ENCODE measurements around the gene RBMS2.

The RBMS2 gene

GRCh38 chr12:56521590-56522371 lies at the start of gene RBMS2:
RBMS2 (plus strand) TSS chr12:56521820; CDS start chr12:56522024, 204 bp downstream.
- peak within 1 kb of the TSS; percentile 87 for H3K4me3 Mint-ChIP-seq
- no peak for DNase-seq (ENCODE audit: low spot score in 2 of 2)
- ATAC-seq (replicated peaks; ENCODE audit: extremely low read depth, poor library complexity, severe bottlenecking): peak; percentile 91
- no peaks in the 10 kb centered on the region for H3K27me3 Mint-ChIP-seq
- peaks cover 17% of the 10 kb centered on the region for H3K4me1 Mint-ChIP-seq
- no peaks in the 10 kb centered on the region for H3K9me3 Mint-ChIP-seq
- H3K27ac Mint-ChIP-seq (ENCODE audit: low read depth): peak within 1 kb of the TSS; percentile 96
- H3K36me3 Mint-ChIP-seq (ENCODE audit: insufficient read depth): peaks cover 8% of the 10 kb centered on the region

- no peak for DNase-seq (ENCODE audit: low spot score in 2 of 2)
- no peaks in the 10 kb centered on the region for H3K27me3 Mint-ChIP-seq
- H3K27ac Mint-ChIP-seq (ENCODE audit: low read depth): no peak overlapping the region
- H3K36me3 Mint-ChIP-seq (ENCODE audit: insufficient read depth): peaks cover 6% of the 10 kb centered on the region
- no peaks in the 10 kb centered on the region for H3K9me3 Mint-ChIP-seq
- peaks cover 7% of the 10 kb centered on the region for H3K4me1 Mint-ChIP-seq
- no peak for ATAC-seq (replicated peaks; ENCODE audit: extremely low read depth, poor library complexity, severe bottlenecking)
- no peak overlapping the region for H3K4me3 Mint-ChIP-seq
These were observed 47.2 kb upstream of the RBMS2 start for GRCh38 chr12:56474389-56474788.

- H3K4me3 Mint-ChIP-seq: no peak overlapping the region
- no peak for DNase-seq (ENCODE audit: low spot score in 2 of 2)
- no peaks in the 10 kb centered on the region for H3K27me3 Mint-ChIP-seq
- peak overlapping the region; percentile 81 for H3K27ac Mint-ChIP-seq (ENCODE audit: low read depth)
- H3K9me3 Mint-ChIP-seq: no peaks in the 10 kb centered on the region
- peaks cover 6% of the 10 kb centered on the region for H3K4me1 Mint-ChIP-seq
- no peak for ATAC-seq (replicated peaks; ENCODE audit: extremely low read depth, poor library complexity, severe bottlenecking)
- H3K36me3 Mint-ChIP-seq (ENCODE audit: insufficient read depth): no peaks in the 10 kb centered on the region
These were observed 45.5 kb upstream of the RBMS2 start for GRCh38 chr12:56476143-56476542.

GRCh38 chr12:56476972-56477432 lies 44.6 kb upstream of the RBMS2 start:
- ATAC-seq (replicated peaks; ENCODE audit: extremely low read depth, poor library complexity, severe bottlenecking) (no peak), DNase-seq (ENCODE audit: low spot score in 2 of 2) (no peak)
- H3K4me1 Mint-ChIP-seq: peaks cover 6% of the 10 kb centered on the region
- H3K36me3 Mint-ChIP-seq (ENCODE audit: insufficient read depth): no peaks in the 10 kb centered on the region
- H3K27ac Mint-ChIP-seq (ENCODE audit: low read depth): no peak overlapping the region
- H3K4me3 Mint-ChIP-seq: no peak overlapping the region
- H3K9me3 Mint-ChIP-seq: no peaks in the 10 kb centered on the region
- no peaks in the 10 kb centered on the region for H3K27me3 Mint-ChIP-seq

- Mint-ChIP-seq H3K9me3 (no peaks in the 10 kb centered on the region), H3K4me1 (peaks cover 6% of the 10 kb centered on the region), H3K27me3 (no peaks in the 10 kb centered on the region), H3K4me3 (no peak overlapping the region), H3K27ac (ENCODE audit: low read depth) (peak overlapping the region; percentile 38), H3K36me3 (ENCODE audit: insufficient read depth) (no peaks in the 10 kb centered on the region)
- DNase-seq (ENCODE audit: low spot score in 2 of 2) (no peak), ATAC-seq (replicated peaks; ENCODE audit: extremely low read depth, poor library complexity, severe bottlenecking) (no peak)
These were observed 43.9 kb upstream of the RBMS2 start for GRCh38 chr12:56477521-56478225.

GRCh38 chr12:56479625-56480024 lies 42.0 kb upstream of the RBMS2 start:
- ATAC-seq (replicated peaks; ENCODE audit: extremely low read depth, poor library complexity, severe bottlenecking) (no peak), DNase-seq (ENCODE audit: low spot score in 2 of 2) (no peak)
- Mint-ChIP-seq H3K36me3 (ENCODE audit: insufficient read depth) (no peaks in the 10 kb centered on the region), H3K4me1 (peaks cover 6% of the 10 kb centered on the region), H3K4me3 (no peak overlapping the region), H3K9me3 (no peaks in the 10 kb centered on the region), H3K27me3 (no peaks in the 10 kb centered on the region), H3K27ac (ENCODE audit: low read depth) (no peak overlapping the region)

GRCh38 chr12:56484566-56484965 lies 37.1 kb upstream of the RBMS2 start:
- DNase-seq (ENCODE audit: low spot score in 2 of 2): no peak
- no peaks in the 10 kb centered on the region for H3K27me3 Mint-ChIP-seq
- no peaks in the 10 kb centered on the region for H3K9me3 Mint-ChIP-seq
- H3K4me1 Mint-ChIP-seq: peaks cover 21% of the 10 kb centered on the region
- peaks cover 3% of the 10 kb centered on the region for H3K36me3 Mint-ChIP-seq (ENCODE audit: insufficient read depth)
- H3K27ac Mint-ChIP-seq (ENCODE audit: low read depth): no peak overlapping the region
- ATAC-seq (replicated peaks; ENCODE audit: extremely low read depth, poor library complexity, severe bottlenecking): no peak
- no peak overlapping the region for H3K4me3 Mint-ChIP-seq

GRCh38 chr12:56486694-56487093 lies 34.9 kb upstream of the RBMS2 start:
- DNase-seq (ENCODE audit: low spot score in 2 of 2) (no peak), ATAC-seq (replicated peaks; ENCODE audit: extremely low read depth, poor library complexity, severe bottlenecking) (no peak)
- no peaks in the 10 kb centered on the region for H3K9me3 Mint-ChIP-seq
- H3K4me1 Mint-ChIP-seq: peaks cover 15% of the 10 kb centered on the region
- H3K27me3 Mint-ChIP-seq: peaks cover 18% of the 10 kb centered on the region
- H3K27ac Mint-ChIP-seq (ENCODE audit: low read depth): no peak overlapping the region
- peak overlapping the region; percentile 85 for H3K4me3 Mint-ChIP-seq
- H3K36me3 Mint-ChIP-seq (ENCODE audit: insufficient read depth): peaks cover 3% of the 10 kb centered on the region

GRCh38 chr12:56487448-56488040 lies 34.1 kb upstream of the RBMS2 start:
- DNase-seq (ENCODE audit: low spot score in 2 of 2) (peak in 1 of 2 donors; percentile 22), ATAC-seq (replicated peaks; ENCODE audit: extremely low read depth, poor library complexity, severe bottlenecking) (peak; percentile 11)
- Mint-ChIP-seq H3K36me3 (ENCODE audit: insufficient read depth) (peaks cover 3% of the 10 kb centered on the region), H3K27ac (ENCODE audit: low read depth) (peak overlapping the region; percentile 50), H3K4me1 (peaks cover 15% of the 10 kb centered on the region), H3K27me3 (peaks cover 23% of the 10 kb centered on the region), H3K9me3 (no peaks in the 10 kb centered on the region), H3K4me3 (peak overlapping the region; percentile 85)

GRCh38 chr12:56488041-56488955 lies 33.3 kb upstream of the RBMS2 start, which contains the start of gene GLS2:
GLS2 (minus strand) TSS chr12:56488161; CDS start chr12:56488118, 43 bp downstream.
- ATAC-seq (replicated peaks; ENCODE audit: extremely low read depth, poor library complexity, severe bottlenecking) (peak; percentile 99), DNase-seq (ENCODE audit: low spot score in 2 of 2) (peak; percentile 45 to 59)
- Mint-ChIP-seq H3K36me3 (ENCODE audit: insufficient read depth) (peaks cover 3% of the 10 kb centered on the region), H3K9me3 (no peaks in the 10 kb centered on the region), H3K27ac (ENCODE audit: low read depth) (peak within 1 kb of the TSS; percentile 50), H3K4me1 (peaks cover 15% of the 10 kb centered on the region), H3K4me3 (peak within 1 kb of the TSS; percentile 85), H3K27me3 (peaks cover 23% of the 10 kb centered on the region)

GRCh38 chr12:56490360-56490759 lies 31.3 kb upstream of the RBMS2 start:
- DNase-seq (ENCODE audit: low spot score in 2 of 2) (no peak), ATAC-seq (replicated peaks; ENCODE audit: extremely low read depth, poor library complexity, severe bottlenecking) (no peak)
- peaks cover 3% of the 10 kb centered on the region for H3K36me3 Mint-ChIP-seq (ENCODE audit: insufficient read depth)
- no peak overlapping the region for H3K4me3 Mint-ChIP-seq
- H3K4me1 Mint-ChIP-seq: peaks cover 15% of the 10 kb centered on the region
- H3K27me3 Mint-ChIP-seq: peaks cover 23% of the 10 kb centered on the region
- no peaks in the 10 kb centered on the region for H3K9me3 Mint-ChIP-seq
- no peak overlapping the region for H3K27ac Mint-ChIP-seq (ENCODE audit: low read depth)
